H1 (cell line): ENCODE data around the gene PHLDB3.

Experiments used
- CHD2 ChIP-seq: IDR thresholded peaks from 2 replicates; pipeline ENCODE4 v1.6.1; 2012; ENCODE audit warnings: low read length, improper control_type of control experiment
- EP300 ChIP-seq, 2 experiments: IDR thresholded peaks; 1 replicate in 1 of 2; 2 replicates in 1 of 2; pipeline ENCODE4 v1.6.1; 2011 to 2012; ENCODE audit warnings: low read depth in 2 of 2, low read length in 2 of 2, mild to moderate bottlenecking in 2 of 2, borderline replicate concordance in 1 of 2, inconsistent platforms in 1 of 2, moderate library complexity in 1 of 2
- EZH2 ChIP-seq: fragments of 200-600 bp; sonication (generic); IDR thresholded peaks from 2 replicates; pipeline ENCODE4 v1.7.1; 2012; ENCODE audit warnings: low read depth, mild to moderate bottlenecking, moderate library complexity, low read length, inconsistent platforms; ENCODE audit not compliant: severe bottlenecking
- POLR2AphosphoS5 ChIP-seq: IDR thresholded peaks from 2 replicates; pipeline ENCODE4 v1.6.1; 2011; ENCODE audit warnings: low read depth, low read length
- RNF2 ChIP-seq: fragments of 200-900, 300-1000 bp; sonication (generic); IDR thresholded peaks from 2 replicates; pipeline ENCODE4 v1.7.1; 2016; ENCODE audit warnings: borderline replicate concordance, low read depth, mild to moderate bottlenecking, antibody characterized with exemption, low read length; ENCODE audit not compliant: poor library complexity, severe bottlenecking; ENCODE audit errors: missing control alignments
- SRF ChIP-seq: IDR thresholded peaks from 2 replicates; pipeline ENCODE4 v1.6.1; 2011; ENCODE audit warnings: mild to moderate bottlenecking, low read depth, low read length, moderate library complexity
- TF ChIP-seq, protein P1 (sequence below): IDR thresholded peaks from 2 replicates; pipeline ENCODE4 v1.6.1; 2012; ENCODE audit warnings: inconsistent platforms
- TF ChIP-seq, protein P2 (sequence below), 3 experiments: IDR thresholded peaks; 1 replicate in 2 of 3; 2 replicates in 1 of 3; pipeline versions ENCODE4 v1.5.1 to v1.6.1; 2011; ENCODE audit warnings: low read length in 3 of 3, mild to moderate bottlenecking in 3 of 3, inconsistent platforms in 2 of 3, low read depth in 1 of 3, moderate library complexity in 1 of 3; ENCODE audit not compliant: insufficient read depth in 1 of 3; ENCODE audit errors: control extremely low read depth in 1 of 3

DNA sequence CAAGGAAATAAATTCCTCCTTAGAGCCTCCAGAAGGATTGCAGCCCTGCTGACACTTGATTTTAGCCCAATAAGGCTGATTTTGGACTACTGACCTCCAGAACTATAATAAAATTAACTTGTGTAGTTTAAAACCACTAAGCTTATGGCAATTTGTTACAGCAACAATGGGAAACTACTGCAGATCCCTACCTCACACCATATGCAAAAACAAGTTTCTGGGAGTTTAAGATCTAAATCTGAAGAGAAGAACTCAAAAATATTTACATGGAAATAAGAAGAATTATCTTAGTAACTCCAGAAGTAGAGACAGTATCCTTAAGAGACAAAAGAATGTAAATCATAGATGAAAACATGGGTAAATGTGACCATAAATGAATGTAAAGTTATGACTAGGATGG is 34.4 kb upstream of the PHLDB3 start:
- TF ChIP-seq, protein P1, sequence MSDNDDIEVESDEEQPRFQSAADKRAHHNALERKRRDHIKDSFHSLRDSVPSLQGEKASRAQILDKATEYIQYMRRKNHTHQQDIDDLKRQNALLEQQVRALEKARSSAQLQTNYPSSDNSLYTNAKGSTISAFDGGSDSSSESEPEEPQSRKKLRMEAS, result no peak
- no peak for TF ChIP-seq EP300 (IDR thresholded peaks at IDR 0.05; ENCODE audit: borderline replicate concordance in 1 of 2, low read depth in 2 of 2, low read length in 2 of 2)
- no peak for TF ChIP-seq RNF2
- TF ChIP-seq, protein P2, sequence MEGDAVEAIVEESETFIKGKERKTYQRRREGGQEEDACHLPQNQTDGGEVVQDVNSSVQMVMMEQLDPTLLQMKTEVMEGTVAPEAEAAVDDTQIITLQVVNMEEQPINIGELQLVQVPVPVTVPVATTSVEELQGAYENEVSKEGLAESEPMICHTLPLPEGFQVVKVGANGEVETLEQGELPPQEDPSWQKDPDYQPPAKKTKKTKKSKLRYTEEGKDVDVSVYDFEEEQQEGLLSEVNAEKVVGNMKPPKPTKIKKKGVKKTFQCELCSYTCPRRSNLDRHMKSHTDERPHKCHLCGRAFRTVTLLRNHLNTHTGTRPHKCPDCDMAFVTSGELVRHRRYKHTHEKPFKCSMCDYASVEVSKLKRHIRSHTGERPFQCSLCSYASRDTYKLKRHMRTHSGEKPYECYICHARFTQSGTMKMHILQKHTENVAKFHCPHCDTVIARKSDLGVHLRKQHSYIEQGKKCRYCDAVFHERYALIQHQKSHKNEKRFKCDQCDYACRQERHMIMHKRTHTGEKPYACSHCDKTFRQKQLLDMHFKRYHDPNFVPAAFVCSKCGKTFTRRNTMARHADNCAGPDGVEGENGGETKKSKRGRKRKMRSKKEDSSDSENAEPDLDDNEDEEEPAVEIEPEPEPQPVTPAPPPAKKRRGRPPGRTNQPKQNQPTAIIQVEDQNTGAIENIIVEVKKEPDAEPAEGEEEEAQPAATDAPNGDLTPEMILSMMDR (IDR thresholded peaks at IDR 0.05; ENCODE audit: control extremely low read depth in 1 of 3, insufficient read depth in 1 of 3, low read depth in 1 of 3, low read length in 3 of 3), result no peak
- no peak for TF ChIP-seq CHD2
- TF ChIP-seq EZH2, result no peak
- TF ChIP-seq POLR2AphosphoS5, result no peak
- no peak for TF ChIP-seq SRF
